ENCODE results near the gene METTL9. TPM values are rescaled to one million over a fixed set of nuclear protein-coding genes. Genes with fewer than 3 reads are reported as not detected.

METTL9 gene
- total RNA-seq, 2 experiments from 2014 or later: 120 to 121 TPM

- BruUV-seq (replicated peaks): no TSS peak
- no peak overlapping the region for H3K27ac ChIP-seq (ENCODE audit: low read depth, low read length, poor library complexity, severe bottlenecking)
- H3K9me3 ChIP-seq (ENCODE audit: low read length): no peaks in the 10 kb centered on the region
- no peaks in the 10 kb centered on the region for H3K9me2 ChIP-seq (ENCODE audit: insufficient read depth, low read length)
- no peak for DNase-seq (ENCODE audit: low spot score)
- ChIA-PET CTCF (ENCODE audit: unreplicated experiment) (no interaction called here), POLR2A (interaction anchor here (0.7 kb wide), 1 partner anchor 116 kb away, joined by 3 read pairs; no protein-coding TSS in a partner anchor)
- intact Hi-C loops (cut with micrococcal nuclease; ENCODE audit: unreplicated experiment): no loop called here
- TF ChIP-seq CTCF (conservative IDR thresholded peaks at IDR 0.05; ENCODE audit: low read length) (no peak), EZH2phosphoT487 (IDR thresholded peaks at IDR 0.05; ENCODE audit: borderline replicate concordance, low read depth, low read length) (no peak)
- H4K20me1 ChIP-seq (ENCODE audit: insufficient read depth, low read length): no peaks in the 10 kb centered on the region
- no peaks in the 10 kb centered on the region for H3K36me3 ChIP-seq (ENCODE audit: insufficient read depth, low read length)
- no peak overlapping the region for H3K4me2 ChIP-seq (ENCODE audit: low read length)
- H3K4me1 ChIP-seq (ENCODE audit: insufficient read depth, low read length, poor library complexity, severe bottlenecking): no peaks in the 10 kb centered on the region
- no peaks in the 10 kb centered on the region for H3K79me2 ChIP-seq (ENCODE audit: insufficient read depth, low read depth, low read length)
- no peak overlapping the region for H3K4me3 ChIP-seq (ENCODE audit: low read depth, low read length, poor library complexity, severe bottlenecking)
- no peak overlapping the region for H2AFZ ChIP-seq (ENCODE audit: low read length)
Measured at GRCh38 chr16:21683184-21683583, 83.8 kb downstream of the METTL9 start.

GRCh38 chr16:21684199-21684598, 84.8 kb downstream of the METTL9 start:
- H2AFZ ChIP-seq (ENCODE audit: low read length): no peak overlapping the region
- DNase-seq (ENCODE audit: low spot score): peak; percentile 32
- H3K4me3 ChIP-seq (ENCODE audit: low read depth, low read length, poor library complexity, severe bottlenecking): no peak overlapping the region
- no peaks in the 10 kb centered on the region for H3K36me3 ChIP-seq (ENCODE audit: insufficient read depth, low read length)
- no peak for TF ChIP-seq EZH2phosphoT487 (IDR thresholded peaks at IDR 0.05; ENCODE audit: borderline replicate concordance, low read depth, low read length)
- TF ChIP-seq CTCF (conservative IDR thresholded peaks at IDR 0.05; ENCODE audit: low read length): peak; percentile 88
- CTCF ChIA-PET (ENCODE audit: unreplicated experiment): no interaction called here
- no peaks in the 10 kb centered on the region for H4K20me1 ChIP-seq (ENCODE audit: insufficient read depth, low read length)
- H3K27ac ChIP-seq (ENCODE audit: low read depth, low read length, poor library complexity, severe bottlenecking): no peak overlapping the region
- no peaks in the 10 kb centered on the region for H3K9me2 ChIP-seq (ENCODE audit: insufficient read depth, low read length)
- BruUV-seq (replicated peaks): no TSS peak
- POLR2A ChIA-PET: no interaction called here
- no peaks in the 10 kb centered on the region for H3K9me3 ChIP-seq (ENCODE audit: low read length)
- no peak overlapping the region for H3K4me2 ChIP-seq (ENCODE audit: low read length)
- intact Hi-C loops (cut with micrococcal nuclease; ENCODE audit: unreplicated experiment): no loop called here
- H3K4me1 ChIP-seq (ENCODE audit: insufficient read depth, low read length, poor library complexity, severe bottlenecking): no peaks in the 10 kb centered on the region
- no peaks in the 10 kb centered on the region for H3K79me2 ChIP-seq (ENCODE audit: insufficient read depth, low read depth, low read length)

GRCh38 chr16:21685034-21685455, 85.7 kb downstream of the METTL9 start:
- H4K20me1 ChIP-seq (ENCODE audit: insufficient read depth, low read length): no peaks in the 10 kb centered on the region
- no peaks in the 10 kb centered on the region for H3K4me1 ChIP-seq (ENCODE audit: insufficient read depth, low read length, poor library complexity, severe bottlenecking)
- H3K9me3 ChIP-seq (ENCODE audit: low read length): no peaks in the 10 kb centered on the region
- H3K27ac ChIP-seq (ENCODE audit: low read depth, low read length, poor library complexity, severe bottlenecking): no peak overlapping the region
- POLR2A ChIA-PET: no interaction called here
- H3K79me2 ChIP-seq (ENCODE audit: insufficient read depth, low read depth, low read length): no peaks in the 10 kb centered on the region
- no peak overlapping the region for H3K4me3 ChIP-seq (ENCODE audit: low read depth, low read length, poor library complexity, severe bottlenecking)
- no peaks in the 10 kb centered on the region for H3K9me2 ChIP-seq (ENCODE audit: insufficient read depth, low read length)
- TF ChIP-seq CTCF (conservative IDR thresholded peaks at IDR 0.05; ENCODE audit: low read length) (no peak), EZH2phosphoT487 (IDR thresholded peaks at IDR 0.05; ENCODE audit: borderline replicate concordance, low read depth, low read length) (no peak)
- no TSS peak for BruUV-seq (replicated peaks)
- no peak for DNase-seq (ENCODE audit: low spot score)
- CTCF ChIA-PET (ENCODE audit: unreplicated experiment): no interaction called here
- intact Hi-C loops (cut with micrococcal nuclease; ENCODE audit: unreplicated experiment): no loop called here
- no peak overlapping the region for H2AFZ ChIP-seq (ENCODE audit: low read length)
- H3K4me2 ChIP-seq (ENCODE audit: low read length): no peak overlapping the region
- H3K36me3 ChIP-seq (ENCODE audit: insufficient read depth, low read length): no peaks in the 10 kb centered on the region
